ENCODE measurements around the gene TSPAN11. TPM values are rescaled to one million over a fixed set of nuclear protein-coding genes. Genes with fewer than 3 reads are reported as not detected.

Gene TSPAN11
- total and polyA plus RNA-seq, 2 of the 8 experiments (the other 6 are each of a cell fraction or from before 2014, with no cell fraction given): 3.9 to 8.2 TPM

DNA sequence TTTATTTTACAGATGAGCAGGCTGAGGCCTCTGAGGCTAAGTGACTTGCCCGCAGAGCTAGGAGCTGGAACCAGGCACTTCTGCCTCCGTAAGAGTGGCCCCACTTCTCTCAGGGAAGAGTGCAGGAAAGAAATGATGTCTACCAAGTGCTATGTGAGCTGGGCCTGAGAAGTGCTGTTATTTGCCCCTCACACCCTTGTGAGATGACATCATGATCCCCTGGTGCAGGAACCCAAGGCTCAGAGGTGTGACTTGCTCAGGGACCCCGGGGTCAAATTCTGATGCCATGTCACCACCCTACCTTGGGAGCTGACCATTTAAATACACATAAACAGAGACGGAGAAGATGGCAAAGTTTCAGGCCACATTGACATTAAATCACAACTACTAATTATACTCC is 83.4 kb downstream of the TSPAN11 start:
- H3K18ac ChIP-seq (ENCODE audit: extremely low read depth, low read length): no peak overlapping the region
- H3K9me3 ChIP-seq (ENCODE audit: insufficient read depth in 2 of 2, low read depth in 1 of 2, low read length in 1 of 2): no peaks in the 10 kb centered on the region
- H3K23ac ChIP-seq (ENCODE audit: insufficient read length): no peak overlapping the region
- H3K27ac ChIP-seq (ENCODE audit: low read depth, low read length): no peak overlapping the region
- no peak overlapping the region for H2BK15ac ChIP-seq (ENCODE audit: low read length)
- DNase-seq (ENCODE audit: low read depth in 1 of 2, low spot score in 2 of 2) (no peak), FAIRE-seq (no peak)
- no peak overlapping the region for H2BK20ac ChIP-seq (ENCODE audit: low read length)
- WGBS, 2 experiments (ENCODE audit: extremely low coverage in 1 of 2, insufficient coverage in 1 of 2, insufficient read length in 1 of 2, insufficient replicate concordance in 2 of 2, low coverage in 1 of 2, low lambda C conversion rate in 2 of 2, missing lambda C conversion rate in 1 of 2): 82% methylated on average over 4 of the region's 4 CpGs; no CpG with 5 or more reads in 1 of the 2 experiments
- H2AFZ ChIP-seq (ENCODE audit: low read length): no peak overlapping the region
- no peaks in the 10 kb centered on the region for H3K23me2 ChIP-seq (ENCODE audit: low read depth, low read length)
- H3K36me3 ChIP-seq (ENCODE audit: control insufficient read depth in 2 of 4, insufficient read depth in 4 of 4, low read length in 3 of 4): no peaks in the 10 kb centered on the region
- H2BK120ac ChIP-seq (replicated peaks; ENCODE audit: low read depth, low read length): no peak overlapping the region
- POLR2A ChIA-PET (ENCODE audit: partially characterized antibody): no interaction called here
- no peak overlapping the region for H3K4me2 ChIP-seq (ENCODE audit: insufficient read depth in 1 of 2, low read depth in 2 of 2, low read length in 2 of 2)
- H4K91ac ChIP-seq (replicated peaks; ENCODE audit: insufficient read length, low read length): no peak overlapping the region
- H2AK5ac ChIP-seq (ENCODE audit: low read depth, low read length): no peak overlapping the region
- no peak overlapping the region for H2BK12ac ChIP-seq (ENCODE audit: low read depth, low read length)
- no peak overlapping the region for H4K8ac ChIP-seq (ENCODE audit: extremely low read depth, insufficient read depth, low read length)
- H3K79me2 ChIP-seq (ENCODE audit: control insufficient read depth in 1 of 2, insufficient read depth in 2 of 2, low read length in 2 of 2): no peaks in the 10 kb centered on the region
- no peak overlapping the region for H2BK5ac ChIP-seq (ENCODE audit: low read depth, low read length)
- H3K4me1 ChIP-seq (replicated peaks in 1 of 4; ENCODE audit: control insufficient read depth in 3 of 4, insufficient read depth in 4 of 4, low read length in 3 of 4): peaks cover 0 to 3% (median 0%) of the 10 kb centered on the region in 4 experiments; a peak in 1 of 7 replicates
- H4K20me1 ChIP-seq (replicated peaks in 1 of 2; ENCODE audit: control insufficient read depth in 1 of 2, insufficient read depth in 2 of 2, low read length in 2 of 2): no peaks in the 10 kb centered on the region
- H3K9ac ChIP-seq (replicated peaks in 1 of 4; ENCODE audit: extremely low read depth in 1 of 4, low read depth in 3 of 4, low read length in 3 of 4): no peak overlapping the region
- H3K56ac ChIP-seq (replicated peaks; ENCODE audit: insufficient read length, low read depth, low read length): no peak overlapping the region
- H3K79me1 ChIP-seq (ENCODE audit: low read depth, low read length): no peaks in the 10 kb centered on the region
- H3K14ac ChIP-seq (ENCODE audit: insufficient read length): no peak overlapping the region
- no peak overlapping the region for H3K4ac ChIP-seq (replicated peaks; ENCODE audit: insufficient read length, low read depth, low read length)
- H3K4me3 ChIP-seq (ENCODE audit: extremely low read depth in 1 of 4, insufficient read depth in 2 of 4, low read depth in 3 of 4, low read length in 4 of 4): no peak overlapping the region
- H4K5ac ChIP-seq (ENCODE audit: insufficient read length, low read depth, low read length): no peak overlapping the region
- CTCF ChIA-PET (ENCODE audit: partially characterized antibody): interaction anchor here (1.3 to 3.3 kb wide), 6 partner anchors 10 to 162 kb away, joined by 3 to 14 read pairs (median 6); no protein-coding TSS in a partner anchor
- H3K27me3 ChIP-seq (replicated peaks in 1 of 4; ENCODE audit: control insufficient read depth in 3 of 4, extremely low read depth in 1 of 4, insufficient read depth in 3 of 4, low read length in 3 of 4): no peaks in the 10 kb centered on the region; a peak in 1 of 7 replicates
- TF ChIP-seq SP4 (IDR thresholded peaks at IDR 0.05; ENCODE audit: low read length) (no peak), SIRT6 (IDR thresholded peaks at IDR 0.05; ENCODE audit: low read length) (no peak), BCL11A (IDR thresholded peaks at IDR 0.05; ENCODE audit: low read depth in 2 of 2, low read length in 2 of 2) (no peak), GTF2F1 (IDR thresholded peaks at IDR 0.05; ENCODE audit: borderline replicate concordance, low read depth, low read length) (no peak), ATF3 (IDR thresholded peaks at IDR 0.05; ENCODE audit: insufficient read depth, low read depth, low read length) (no peak), SP1 (IDR thresholded peaks at IDR 0.05; ENCODE audit: low read depth, low read length) (no peak), NANOG (IDR thresholded peaks at IDR 0.05; ENCODE audit: insufficient read depth, low read depth, low read length, poor library complexity, severe bottlenecking) (no peak), PHF8 (conservative IDR thresholded peaks at IDR 0.05; ENCODE audit: low read depth, low read length) (no peak), CTCF (IDR thresholded peaks at IDR 0.05; ENCODE audit: control extremely low read depth in 1 of 3, insufficient read depth in 1 of 3, low read depth in 1 of 3, low read length in 3 of 3) (no peak), ZNF274 (IDR thresholded peaks at IDR 0.05; ENCODE audit: borderline replicate concordance, extremely low read depth, low read length) (no peak), SIN3A (conservative IDR thresholded peaks at IDR 0.05 in 1 of 2, IDR thresholded peaks at IDR 0.05 in 1 of 2; ENCODE audit: low read depth in 1 of 2, low read length in 2 of 2) (no peak)

Data from H1 (cell line).